ENCODE results near the gene SHROOM3.
"Not testable (repeated sequence)": the region's sequence is repeated elsewhere in the genome, so short reads cannot be mapped to it uniquely, and the experiment has no call there.

SHROOM3 gene

GRCh38 chr4:76709772-76710090 is 274.7 kb downstream of the SHROOM3 start:
- no peaks in the 10 kb centered on the region for H3K36me3 Mint-ChIP-seq (ENCODE audit: low read depth)
- no peaks in the 10 kb centered on the region for H3K9me3 Mint-ChIP-seq
- H3K4me1 Mint-ChIP-seq (ENCODE audit: low read depth): peaks cover 15% of the 10 kb centered on the region
- H3K27ac Mint-ChIP-seq: no peak overlapping the region
- peaks cover 61% of the 10 kb centered on the region for H3K27me3 Mint-ChIP-seq
- no peak overlapping the region for H3K4me3 Mint-ChIP-seq
- intact Hi-C loops (cut with micrococcal nuclease): loop anchor here (10.0 kb wide), 1 partner anchor 485 kb away; no protein-coding TSS in a partner anchor

DNA sequence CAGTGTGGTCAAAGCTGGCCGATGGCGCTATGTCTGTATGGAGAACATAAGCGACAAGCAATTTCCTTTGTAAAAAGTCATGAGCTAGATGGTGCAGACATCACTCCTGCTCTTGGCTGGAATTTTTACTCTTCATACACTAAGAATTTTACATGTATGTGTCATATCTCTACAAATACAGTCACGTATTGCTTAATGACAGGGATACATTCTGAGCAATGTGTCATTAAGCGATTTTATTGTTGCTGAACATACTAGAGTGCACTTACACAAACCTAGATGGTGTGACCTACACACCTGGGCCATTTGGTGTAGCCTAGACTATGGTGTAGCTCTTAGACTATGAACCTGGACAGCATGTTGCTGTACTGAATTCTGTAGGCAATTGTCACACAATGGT is 277.5 kb downstream of the SHROOM3 start:
- Mint-ChIP-seq H3K27ac (no peak overlapping the region), H3K4me3 (no peak overlapping the region), H3K36me3 (ENCODE audit: low read depth) (no peaks in the 10 kb centered on the region), H3K9me3 (no peaks in the 10 kb centered on the region), H3K27me3 (peaks cover 67% of the 10 kb centered on the region), H3K4me1 (ENCODE audit: low read depth) (peaks cover 27% of the 10 kb centered on the region)
- intact Hi-C loops (cut with micrococcal nuclease): loop anchor here (10.0 kb wide), 1 partner anchor 482 kb away; no protein-coding TSS in a partner anchor

DNA sequence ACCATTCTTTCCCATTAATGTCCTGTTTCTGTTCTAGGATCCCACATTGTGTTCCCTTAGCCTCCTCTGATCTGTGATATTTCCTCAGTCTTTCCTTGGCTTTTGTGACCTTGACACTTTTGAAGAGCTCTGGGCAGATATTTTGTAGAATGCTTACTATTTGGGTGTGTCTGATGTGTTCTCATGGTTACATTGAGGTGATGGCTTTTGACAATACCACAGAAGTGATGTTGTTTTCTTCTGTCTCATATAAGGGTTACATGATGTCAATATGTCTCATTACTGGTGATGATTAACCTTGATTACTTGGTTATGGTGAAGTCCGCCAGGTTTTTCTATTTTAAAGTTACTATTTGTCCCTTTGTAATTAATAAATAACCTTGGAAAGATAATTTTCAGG is 279.2 kb downstream of the SHROOM3 start:
- no peak overlapping the region for H3K4me3 Mint-ChIP-seq
- peaks cover 63% of the 10 kb centered on the region for H3K27me3 Mint-ChIP-seq
- H3K27ac Mint-ChIP-seq: no peak overlapping the region
- H3K9me3 Mint-ChIP-seq: no peaks in the 10 kb centered on the region
- intact Hi-C loops (cut with micrococcal nuclease): loop anchor here (10.0 kb wide), 1 partner anchor 481 kb away; no protein-coding TSS in a partner anchor
- no peaks in the 10 kb centered on the region for H3K36me3 Mint-ChIP-seq (ENCODE audit: low read depth)
- H3K4me1 Mint-ChIP-seq (ENCODE audit: low read depth): peaks cover 39% of the 10 kb centered on the region

DNA sequence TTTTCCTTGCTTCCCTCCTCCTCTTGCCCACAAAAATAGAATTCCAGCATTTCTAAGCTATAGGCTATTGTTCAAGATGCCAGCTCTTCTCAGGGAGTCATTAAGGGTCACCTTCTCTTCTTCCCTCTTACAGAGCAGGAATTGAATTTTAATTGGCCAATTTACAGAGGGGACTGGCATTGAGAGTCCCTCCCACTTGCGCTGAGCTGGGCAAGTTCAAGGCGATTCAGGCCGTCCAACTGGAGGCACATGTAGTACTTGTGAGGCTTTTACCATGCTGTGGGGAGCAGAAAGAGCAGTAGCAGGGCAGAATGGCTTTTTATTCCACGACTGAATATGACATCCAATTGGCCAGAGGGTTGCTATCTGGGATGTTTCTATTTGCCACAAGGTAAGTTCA is 281.0 kb downstream of the SHROOM3 start:
- Mint-ChIP-seq H3K9me3 (no peaks in the 10 kb centered on the region), H3K4me3 (no peak overlapping the region), H3K27ac (no peak overlapping the region), H3K4me1 (ENCODE audit: low read depth) (peaks cover 32% of the 10 kb centered on the region), H3K36me3 (ENCODE audit: low read depth) (no peaks in the 10 kb centered on the region), H3K27me3 (peaks cover 65% of the 10 kb centered on the region)
- intact Hi-C loops (cut with micrococcal nuclease): loop anchor here (10.0 kb wide), 1 partner anchor 479 kb away; no protein-coding TSS in a partner anchor

DNA sequence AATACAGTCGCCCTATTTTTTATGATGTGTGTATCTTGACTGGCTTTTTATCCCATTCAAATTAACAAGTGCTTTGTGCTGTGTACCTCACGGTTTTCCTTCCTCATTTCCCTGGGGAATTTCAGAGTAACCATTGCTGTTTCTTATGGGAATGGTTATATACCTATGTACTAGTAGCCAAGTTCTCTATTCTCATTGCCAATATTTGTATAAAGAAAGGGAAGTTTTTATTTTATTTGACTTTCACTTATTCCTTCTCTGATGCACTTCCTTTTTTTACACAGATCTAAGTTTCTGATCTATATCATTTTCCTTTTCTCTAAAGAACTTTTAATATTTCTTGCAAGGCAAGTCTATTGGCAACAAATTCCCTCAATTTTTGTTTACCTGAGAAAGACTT is 281.6 kb downstream of the SHROOM3 start:
- H3K4me3 Mint-ChIP-seq: no peak overlapping the region
- H3K9me3 Mint-ChIP-seq: no peaks in the 10 kb centered on the region
- peaks cover 32% of the 10 kb centered on the region for H3K4me1 Mint-ChIP-seq (ENCODE audit: low read depth)
- H3K27ac Mint-ChIP-seq: no peak overlapping the region
- intact Hi-C loops (cut with micrococcal nuclease): loop anchor here (10.0 kb wide), 1 partner anchor 478 kb away; no protein-coding TSS in a partner anchor
- H3K27me3 Mint-ChIP-seq: peaks cover 65% of the 10 kb centered on the region
- H3K36me3 Mint-ChIP-seq (ENCODE audit: low read depth): no peaks in the 10 kb centered on the region

DNA sequence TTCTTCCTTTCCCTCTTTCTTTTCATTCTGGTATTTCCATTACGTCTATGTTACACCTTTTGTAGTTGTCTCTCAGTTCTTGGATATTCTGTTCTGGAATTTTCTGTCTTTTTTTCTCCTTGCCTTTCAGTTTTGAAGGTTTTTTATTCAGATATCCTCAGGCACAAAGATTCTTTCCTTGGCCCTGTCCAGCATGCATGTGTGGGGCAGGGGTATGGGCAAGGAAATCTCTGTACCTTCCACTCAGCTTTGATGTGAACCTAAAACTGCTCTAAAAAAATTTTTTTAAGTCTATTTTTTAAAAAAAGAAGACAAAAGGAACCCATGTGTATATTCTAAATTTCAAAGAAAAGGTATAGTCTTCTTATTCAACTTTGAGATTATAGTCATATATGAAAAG is 282.4 kb downstream of the SHROOM3 start:
- H3K4me3 Mint-ChIP-seq: no peak overlapping the region
- no peaks in the 10 kb centered on the region for H3K36me3 Mint-ChIP-seq (ENCODE audit: low read depth)
- peaks cover 32% of the 10 kb centered on the region for H3K4me1 Mint-ChIP-seq (ENCODE audit: low read depth)
- H3K9me3 Mint-ChIP-seq: no peaks in the 10 kb centered on the region
- no peak overlapping the region for H3K27ac Mint-ChIP-seq
- H3K27me3 Mint-ChIP-seq: peaks cover 68% of the 10 kb centered on the region
- intact Hi-C loops (cut with micrococcal nuclease): loop anchor here (10.0 kb wide), 1 partner anchor 477 kb away; no protein-coding TSS in a partner anchor

DNA sequence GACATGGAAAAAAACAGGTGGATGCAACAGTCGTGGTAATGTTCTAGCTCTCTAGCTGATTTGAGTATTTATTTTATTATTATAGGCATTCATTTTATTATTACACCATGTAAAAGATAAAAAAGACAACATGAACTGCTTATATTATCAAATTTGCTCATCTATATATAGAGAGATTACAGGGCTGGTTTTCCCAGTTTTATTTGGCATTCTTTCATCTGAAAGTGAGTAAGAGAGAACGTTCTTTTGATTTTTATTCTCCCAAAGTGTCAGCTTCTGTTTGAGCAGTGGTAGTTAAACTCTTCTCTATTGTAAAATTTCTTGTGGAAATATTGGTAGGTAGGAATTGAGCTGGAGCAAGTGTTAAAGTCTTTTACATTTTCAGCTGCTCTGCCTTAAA is 283.0 kb downstream of the SHROOM3 start:
- Mint-ChIP-seq H3K9me3 (no peaks in the 10 kb centered on the region), H3K4me3 (no peak overlapping the region), H3K4me1 (ENCODE audit: low read depth) (peaks cover 33% of the 10 kb centered on the region), H3K36me3 (ENCODE audit: low read depth) (no peaks in the 10 kb centered on the region), H3K27ac (no peak overlapping the region), H3K27me3 (peaks cover 68% of the 10 kb centered on the region)
- intact Hi-C loops (cut with micrococcal nuclease): loop anchor here (10.0 kb wide), 1 partner anchor 477 kb away; no protein-coding TSS in a partner anchor

DNA sequence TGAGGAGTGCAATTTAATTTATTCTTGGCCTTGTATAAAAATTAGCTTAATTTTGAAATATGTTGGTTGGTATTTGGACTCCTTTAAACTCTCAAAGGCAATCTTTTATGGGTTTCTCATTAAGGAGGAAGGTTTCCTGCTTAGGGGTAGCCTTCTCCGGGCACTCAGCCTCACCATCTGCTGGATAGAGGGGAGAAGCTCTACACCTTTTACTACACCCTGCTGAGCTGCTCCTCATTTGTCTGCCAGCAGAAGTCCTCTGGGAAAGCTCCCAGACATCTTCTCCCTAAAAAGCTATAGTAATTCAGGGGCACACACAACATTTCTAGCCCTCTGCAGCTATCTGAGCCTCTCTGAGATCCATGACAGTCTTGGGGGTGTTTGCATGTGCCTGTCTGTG is 283.8 kb downstream of the SHROOM3 start:
- Mint-ChIP-seq H3K9me3 (no peaks in the 10 kb centered on the region), H3K36me3 (ENCODE audit: low read depth) (no peaks in the 10 kb centered on the region), H3K4me1 (ENCODE audit: low read depth) (peaks cover 40% of the 10 kb centered on the region), H3K27ac (no peak overlapping the region), H3K4me3 (no peak overlapping the region), H3K27me3 (peaks cover 69% of the 10 kb centered on the region)
- intact Hi-C loops (cut with micrococcal nuclease): loop anchor here (10.0 kb wide), 1 partner anchor 476 kb away; no protein-coding TSS in a partner anchor

- Mint-ChIP-seq H3K4me1 (ENCODE audit: low read depth) (peaks cover 40% of the 10 kb centered on the region), H3K9me3 (no peaks in the 10 kb centered on the region), H3K27me3 (peaks cover 64% of the 10 kb centered on the region), H3K4me3 (no peak overlapping the region), H3K36me3 (ENCODE audit: low read depth) (no peaks in the 10 kb centered on the region), H3K27ac (no peak overlapping the region)
- intact Hi-C loops (cut with micrococcal nuclease): no loop called here
Observed at GRCh38 chr4:76720121-76720520, 285.1 kb downstream of the SHROOM3 start.

DNA sequence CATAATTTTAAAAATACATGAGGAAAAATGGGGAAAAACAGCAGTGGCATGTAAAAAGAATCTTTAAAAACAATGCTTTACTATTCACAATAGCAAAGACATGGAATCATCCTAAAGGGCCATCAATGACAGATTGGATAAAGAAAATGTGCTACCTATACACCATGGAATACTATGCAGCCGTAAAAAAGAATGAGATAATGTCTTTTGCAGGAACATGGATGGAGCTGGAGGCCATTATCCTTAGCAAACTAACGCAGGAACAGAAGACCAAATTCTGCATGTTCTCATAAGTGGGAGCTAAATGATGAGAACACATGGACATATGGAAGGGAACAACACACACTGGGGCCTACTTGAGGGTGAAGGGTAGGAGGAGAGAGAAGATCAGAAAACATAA is 287.1 kb downstream of the SHROOM3 start:
- H3K4me3 Mint-ChIP-seq; H3K27ac Mint-ChIP-seq; H3K36me3 Mint-ChIP-seq (ENCODE audit: low read depth); intact Hi-C loops (cut with micrococcal nuclease); H3K9me3 Mint-ChIP-seq: not testable (repeated sequence)
- peaks cover 67% of the 10 kb centered on the region for H3K27me3 Mint-ChIP-seq
- H3K4me1 Mint-ChIP-seq (ENCODE audit: low read depth): peaks cover 32% of the 10 kb centered on the region

GRCh38 chr4:76722838-76723237 is 287.8 kb downstream of the SHROOM3 start:
- Mint-ChIP-seq H3K27me3 (peaks cover 69% of the 10 kb centered on the region), H3K9me3 (no peaks in the 10 kb centered on the region), H3K4me1 (ENCODE audit: low read depth) (peaks cover 28% of the 10 kb centered on the region), H3K4me3 (no peak overlapping the region), H3K27ac (no peak overlapping the region), H3K36me3 (ENCODE audit: low read depth) (no peaks in the 10 kb centered on the region)
- intact Hi-C loops (cut with micrococcal nuclease): no loop called here

DNA sequence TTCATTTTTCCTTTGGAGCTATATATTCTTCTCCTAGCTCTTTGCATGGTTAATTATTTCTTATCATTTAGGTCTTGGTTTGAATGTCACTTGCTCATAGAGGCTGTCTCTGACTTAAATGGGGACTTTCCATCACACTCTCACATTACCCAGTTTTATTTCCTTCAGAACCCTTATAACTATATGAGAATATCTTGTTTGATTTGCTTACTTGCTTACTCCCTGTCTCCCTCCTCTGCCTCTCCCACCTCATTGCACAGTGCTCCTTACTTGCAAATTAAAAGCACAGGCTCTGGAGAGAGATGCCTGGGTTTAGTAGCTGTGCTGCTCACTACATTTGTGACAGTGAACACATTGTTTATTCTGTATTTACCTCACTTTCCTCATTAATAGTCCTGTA is 288.3 kb downstream of the SHROOM3 start:
- Mint-ChIP-seq H3K9me3 (no peaks in the 10 kb centered on the region), H3K27ac (no peak overlapping the region), H3K4me3 (no peak overlapping the region), H3K27me3 (peaks cover 73% of the 10 kb centered on the region), H3K36me3 (ENCODE audit: low read depth) (no peaks in the 10 kb centered on the region), H3K4me1 (ENCODE audit: low read depth) (peaks cover 25% of the 10 kb centered on the region)
- intact Hi-C loops (cut with micrococcal nuclease): no loop called here

DNA sequence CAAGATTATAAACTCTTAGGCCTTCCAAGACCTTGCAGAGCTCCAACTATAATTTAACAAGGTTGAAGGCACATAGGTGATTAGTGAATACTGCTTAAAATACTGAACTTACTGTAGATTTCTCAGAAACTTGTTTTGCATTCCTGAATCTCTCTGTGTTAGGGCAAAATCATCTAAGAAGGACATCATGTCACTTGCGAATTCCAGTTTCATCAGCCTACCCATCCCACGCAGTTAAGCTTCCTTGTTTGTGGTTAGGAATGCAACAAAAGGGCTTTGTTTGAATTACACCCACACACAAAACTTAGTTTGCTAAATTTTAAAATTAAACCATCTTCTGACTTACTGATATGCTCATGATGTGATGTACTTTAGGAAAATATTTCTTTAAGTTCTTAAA is 288.9 kb downstream of the SHROOM3 start:
- no peak overlapping the region for H3K27ac Mint-ChIP-seq
- no peaks in the 10 kb centered on the region for H3K9me3 Mint-ChIP-seq
- no peaks in the 10 kb centered on the region for H3K36me3 Mint-ChIP-seq (ENCODE audit: low read depth)
- peaks cover 19% of the 10 kb centered on the region for H3K4me1 Mint-ChIP-seq (ENCODE audit: low read depth)
- H3K4me3 Mint-ChIP-seq: no peak overlapping the region
- peaks cover 74% of the 10 kb centered on the region for H3K27me3 Mint-ChIP-seq
- intact Hi-C loops (cut with micrococcal nuclease): no loop called here

DNA sequence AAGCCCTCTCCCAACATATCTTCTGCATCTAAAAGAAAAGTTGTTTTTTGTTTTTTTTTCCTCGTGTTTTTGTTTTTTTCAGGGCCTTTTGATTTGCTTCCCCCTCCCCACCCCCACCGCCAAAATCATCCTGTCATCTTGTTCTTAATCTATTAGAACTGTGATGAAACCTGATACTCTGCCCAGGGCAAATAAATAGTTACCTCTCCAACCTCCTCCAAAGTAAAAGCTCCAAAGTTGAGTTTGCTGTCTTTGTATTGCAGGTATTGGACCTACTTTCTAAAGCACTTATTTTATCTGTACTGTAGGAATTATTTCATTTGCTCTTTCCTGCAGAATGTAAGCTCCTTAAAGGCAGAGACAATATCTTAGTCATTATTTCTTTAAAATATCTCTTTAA is 290.0 kb downstream of the SHROOM3 start:
- Mint-ChIP-seq H3K9me3 (no peaks in the 10 kb centered on the region), H3K4me1 (ENCODE audit: low read depth) (peaks cover 17% of the 10 kb centered on the region), H3K27ac (no peak overlapping the region), H3K27me3 (peaks cover 72% of the 10 kb centered on the region), H3K4me3 (no peak overlapping the region), H3K36me3 (ENCODE audit: low read depth) (no peaks in the 10 kb centered on the region)
- intact Hi-C loops (cut with micrococcal nuclease): no loop called here

DNA sequence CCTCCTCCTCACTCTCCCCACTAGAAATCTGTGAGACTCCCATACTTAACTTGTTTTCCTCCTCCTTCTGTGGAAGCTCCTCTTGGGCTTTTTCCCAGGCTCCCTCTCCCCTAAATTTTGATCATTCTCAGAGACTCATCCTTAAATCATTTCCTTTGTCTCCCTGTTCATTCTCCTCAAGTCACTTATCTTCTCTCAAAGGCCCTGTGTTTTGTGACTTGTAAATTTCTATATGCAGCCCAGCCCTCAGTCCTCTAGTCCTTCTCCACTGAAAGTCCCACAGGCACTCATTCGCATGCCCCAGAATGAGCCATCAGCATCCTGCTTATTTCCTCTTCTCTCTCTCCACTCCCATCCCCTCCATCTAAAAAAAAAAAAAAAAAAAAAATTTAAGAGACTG is 291.1 kb downstream of the SHROOM3 start:
- no peak overlapping the region for H3K4me3 Mint-ChIP-seq
- peaks cover 78% of the 10 kb centered on the region for H3K27me3 Mint-ChIP-seq
- H3K4me1 Mint-ChIP-seq (ENCODE audit: low read depth): peaks cover 17% of the 10 kb centered on the region
- intact Hi-C loops (cut with micrococcal nuclease): no loop called here
- H3K9me3 Mint-ChIP-seq: no peaks in the 10 kb centered on the region
- H3K36me3 Mint-ChIP-seq (ENCODE audit: low read depth): no peaks in the 10 kb centered on the region
- no peak overlapping the region for H3K27ac Mint-ChIP-seq
